ENCODE results near the gene FUT7. TPM values are rescaled to one million over a fixed set of nuclear protein-coding genes. Genes with fewer than 3 reads are reported as not detected.

The FUT7 gene
- total RNA-seq, 1 donor from 2014 or later: not detected

DNA sequence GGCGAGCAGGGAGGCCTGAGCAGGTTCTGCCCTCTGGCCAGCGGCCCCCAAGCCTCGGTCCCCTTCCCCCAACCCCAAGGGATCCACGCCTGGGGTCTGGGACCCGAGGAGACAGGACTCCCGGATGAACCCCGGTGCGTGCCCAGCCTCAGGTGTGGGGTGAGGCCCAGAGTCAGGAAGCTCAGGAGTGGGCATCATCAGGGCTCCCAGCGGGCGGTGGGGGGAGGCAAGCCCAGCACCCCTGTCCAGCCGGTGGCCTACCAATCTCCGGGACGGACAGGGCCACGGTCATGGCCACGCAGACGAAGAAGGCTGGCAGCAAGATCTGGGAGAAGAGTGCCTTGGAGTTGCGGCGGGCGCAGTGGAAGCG lies 18.3 kb downstream of the FUT7 start:
- Histone ChIP-seq H3K27ac (ENCODE audit: low read depth, low read length) (no peak overlapping the region), H3K9me3 (ENCODE audit: control insufficient read depth in 3 of 3, low read length in 3 of 3) (no peaks in the 10 kb centered on the region), H3K4me3 (ENCODE audit: low read length in 3 of 3) (no peak overlapping the region), H3K36me3 (ENCODE audit: control insufficient read depth in 3 of 3, insufficient read depth in 3 of 3, low read length in 3 of 3) (peaks cover 25 to 39% (median 36%) of the 10 kb centered on the region in 3 donors), H3K27me3 (ENCODE audit: control insufficient read depth in 3 of 3, insufficient read depth in 3 of 3, low read length in 3 of 3) (no peaks in the 10 kb centered on the region), H3K9ac (ENCODE audit: low read depth in 1 of 3, low read length in 3 of 3) (no peak overlapping the region), H3K4me1 (ENCODE audit: control insufficient read depth in 3 of 3, insufficient read depth in 3 of 3, low read length in 3 of 3) (no peaks in the 10 kb centered on the region)

DNA sequence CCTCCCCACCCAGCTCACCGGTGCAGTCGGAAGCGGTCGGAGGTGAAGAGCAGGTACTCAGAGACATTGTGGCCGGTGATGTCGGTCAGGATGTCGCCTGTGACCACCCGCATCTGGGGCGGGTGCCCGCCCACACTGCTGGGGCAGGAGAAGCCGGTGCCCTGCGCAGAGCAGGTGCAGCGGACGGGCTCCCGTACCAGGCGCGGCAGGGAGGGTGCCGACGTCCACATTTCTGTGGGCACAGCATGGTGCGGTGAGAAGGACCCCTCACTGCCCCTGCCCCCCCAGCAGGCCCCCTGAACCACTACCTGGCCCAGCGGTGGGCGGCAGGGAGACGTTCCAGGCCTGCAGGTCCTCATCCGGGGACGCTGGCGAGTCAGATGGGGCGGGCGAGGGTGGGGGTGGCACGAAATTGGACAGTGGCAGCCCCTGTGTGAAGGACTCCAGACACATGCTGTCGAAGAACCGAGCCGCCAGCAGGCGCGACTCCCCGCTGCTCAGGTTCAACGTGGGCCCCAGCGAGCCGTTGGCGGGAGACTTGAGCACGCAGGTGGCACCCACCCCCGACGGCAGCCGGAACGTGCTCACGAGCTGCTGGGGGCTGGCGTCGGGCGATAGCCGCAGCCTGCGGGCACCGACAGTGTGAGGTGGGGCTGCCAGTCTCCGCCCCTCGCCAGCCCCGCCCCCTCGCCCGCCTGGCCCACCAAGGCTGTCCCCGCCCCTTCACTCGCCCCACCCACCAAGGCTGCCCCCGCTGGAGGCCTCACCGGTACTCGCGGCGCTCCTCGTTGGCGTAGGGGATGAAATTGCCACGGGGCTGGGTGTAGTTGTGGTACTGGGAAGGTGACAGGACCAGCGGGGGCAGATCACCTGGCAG lies 19.0 kb downstream of the FUT7 start:
- Histone ChIP-seq H3K4me3 (ENCODE audit: low read length in 3 of 3) (no peak overlapping the region), H3K9me3 (ENCODE audit: control insufficient read depth in 3 of 3, low read length in 3 of 3) (no peaks in the 10 kb centered on the region), H3K36me3 (ENCODE audit: control insufficient read depth in 3 of 3, insufficient read depth in 3 of 3, low read length in 3 of 3) (peaks cover 25 to 39% (median 36%) of the 10 kb centered on the region in 3 donors)

GRCh38 chr9:137011907-137012675 lies 19.8 kb downstream of the FUT7 start:
- H3K27ac ChIP-seq (ENCODE audit: low read depth, low read length): no peak overlapping the region
- peaks cover 22 to 35% (median 34%) of the 10 kb centered on the region in 3 donors for H3K36me3 ChIP-seq (ENCODE audit: control insufficient read depth in 3 of 3, insufficient read depth in 3 of 3, low read length in 3 of 3)
- H3K4me1 ChIP-seq (ENCODE audit: control insufficient read depth in 3 of 3, insufficient read depth in 3 of 3, low read length in 3 of 3): no peaks in the 10 kb centered on the region

More for the DNA sequence above, 19.0 kb downstream of the FUT7 start:
- Histone ChIP-seq H3K27me3 (ENCODE audit: control insufficient read depth in 3 of 3, insufficient read depth in 3 of 3, low read length in 3 of 3) (no peaks in the 10 kb centered on the region), H3K4me1 (ENCODE audit: control insufficient read depth in 3 of 3, insufficient read depth in 3 of 3, low read length in 3 of 3) (no peaks in the 10 kb centered on the region), H3K27ac (ENCODE audit: low read depth, low read length) (no peak overlapping the region), H3K9ac (ENCODE audit: low read depth in 1 of 3, low read length in 3 of 3) (no peak overlapping the region)

GRCh38 chr9:137011156-137011555 lies 20.7 kb downstream of the FUT7 start:
- Histone ChIP-seq H3K36me3 (ENCODE audit: control insufficient read depth in 3 of 3, insufficient read depth in 3 of 3, low read length in 3 of 3) (peaks cover 17 to 29% (median 29%) of the 10 kb centered on the region in 3 donors), H3K9me3 (ENCODE audit: control insufficient read depth in 3 of 3, low read length in 3 of 3) (no peaks in the 10 kb centered on the region), H3K4me1 (ENCODE audit: control insufficient read depth in 3 of 3, insufficient read depth in 3 of 3, low read length in 3 of 3) (no peaks in the 10 kb centered on the region), H3K27me3 (ENCODE audit: control insufficient read depth in 3 of 3, insufficient read depth in 3 of 3, low read length in 3 of 3) (no peaks in the 10 kb centered on the region), H3K27ac (ENCODE audit: low read depth, low read length) (no peak overlapping the region), H3K4me3 (ENCODE audit: low read length in 3 of 3) (no peak overlapping the region), H3K9ac (ENCODE audit: low read depth in 1 of 3, low read length in 3 of 3) (no peak overlapping the region)

More at GRCh38 chr9:137011907-137012675, 19.8 kb downstream of the FUT7 start:
- Histone ChIP-seq H3K9me3 (ENCODE audit: control insufficient read depth in 3 of 3, low read length in 3 of 3) (no peaks in the 10 kb centered on the region), H3K9ac (ENCODE audit: low read depth in 1 of 3, low read length in 3 of 3) (no peak overlapping the region), H3K27me3 (ENCODE audit: control insufficient read depth in 3 of 3, insufficient read depth in 3 of 3, low read length in 3 of 3) (no peaks in the 10 kb centered on the region), H3K4me3 (ENCODE audit: low read length in 3 of 3) (no peak overlapping the region)

GRCh38 chr9:137009938-137010732 lies 21.8 kb downstream of the FUT7 start:
- peaks cover 11 to 24% (median 22%) of the 10 kb centered on the region in 3 donors for H3K36me3 ChIP-seq (ENCODE audit: control insufficient read depth in 3 of 3, insufficient read depth in 3 of 3, low read length in 3 of 3)

GRCh38 chr9:137009217-137009616 lies 22.7 kb downstream of the FUT7 start:
- Histone ChIP-seq H3K9ac (ENCODE audit: low read depth in 1 of 3, low read length in 3 of 3) (no peak overlapping the region), H3K9me3 (ENCODE audit: control insufficient read depth in 3 of 3, low read length in 3 of 3) (no peaks in the 10 kb centered on the region), H3K27ac (ENCODE audit: low read depth, low read length) (no peak overlapping the region), H3K4me3 (ENCODE audit: low read length in 3 of 3) (no peak overlapping the region), H3K36me3 (ENCODE audit: control insufficient read depth in 3 of 3, insufficient read depth in 3 of 3, low read length in 3 of 3) (peaks cover 9 to 20% (median 16%) of the 10 kb centered on the region in 3 donors), H3K27me3 (ENCODE audit: control insufficient read depth in 3 of 3, insufficient read depth in 3 of 3, low read length in 3 of 3) (no peaks in the 10 kb centered on the region), H3K4me1 (ENCODE audit: control insufficient read depth in 3 of 3, insufficient read depth in 3 of 3, low read length in 3 of 3) (no peaks in the 10 kb centered on the region)

More at GRCh38 chr9:137009938-137010732, 21.8 kb downstream of the FUT7 start:
- no peak overlapping the region for H3K4me3 ChIP-seq (ENCODE audit: low read length in 3 of 3)
- H3K27ac ChIP-seq (ENCODE audit: low read depth, low read length): no peak overlapping the region
- no peak overlapping the region for H3K9ac ChIP-seq (ENCODE audit: low read depth in 1 of 3, low read length in 3 of 3)
- no peaks in the 10 kb centered on the region for H3K27me3 ChIP-seq (ENCODE audit: control insufficient read depth in 3 of 3, insufficient read depth in 3 of 3, low read length in 3 of 3)
- no peaks in the 10 kb centered on the region for H3K4me1 ChIP-seq (ENCODE audit: control insufficient read depth in 3 of 3, insufficient read depth in 3 of 3, low read length in 3 of 3)
- H3K9me3 ChIP-seq (ENCODE audit: control insufficient read depth in 3 of 3, low read length in 3 of 3): no peaks in the 10 kb centered on the region

- no peaks in the 10 kb centered on the region for H3K27me3 ChIP-seq (ENCODE audit: control insufficient read depth in 3 of 3, insufficient read depth in 3 of 3, low read length in 3 of 3)
- H3K4me1 ChIP-seq (ENCODE audit: control insufficient read depth in 3 of 3, insufficient read depth in 3 of 3, low read length in 3 of 3): no peaks in the 10 kb centered on the region
- no peak overlapping the region for H3K4me3 ChIP-seq (ENCODE audit: low read length in 3 of 3)
- H3K9me3 ChIP-seq (ENCODE audit: control insufficient read depth in 3 of 3, low read length in 3 of 3): no peaks in the 10 kb centered on the region
- H3K9ac ChIP-seq (ENCODE audit: low read depth in 1 of 3, low read length in 3 of 3): no peak overlapping the region
- no peak overlapping the region for H3K27ac ChIP-seq (ENCODE audit: low read depth, low read length)
- H3K36me3 ChIP-seq (ENCODE audit: control insufficient read depth in 3 of 3, insufficient read depth in 3 of 3, low read length in 3 of 3): peaks cover 9 to 16% (median 14%) of the 10 kb centered on the region in 3 donors
Observed at GRCh38 chr9:137008312-137008711, 23.6 kb downstream of the FUT7 start.

DNA sequence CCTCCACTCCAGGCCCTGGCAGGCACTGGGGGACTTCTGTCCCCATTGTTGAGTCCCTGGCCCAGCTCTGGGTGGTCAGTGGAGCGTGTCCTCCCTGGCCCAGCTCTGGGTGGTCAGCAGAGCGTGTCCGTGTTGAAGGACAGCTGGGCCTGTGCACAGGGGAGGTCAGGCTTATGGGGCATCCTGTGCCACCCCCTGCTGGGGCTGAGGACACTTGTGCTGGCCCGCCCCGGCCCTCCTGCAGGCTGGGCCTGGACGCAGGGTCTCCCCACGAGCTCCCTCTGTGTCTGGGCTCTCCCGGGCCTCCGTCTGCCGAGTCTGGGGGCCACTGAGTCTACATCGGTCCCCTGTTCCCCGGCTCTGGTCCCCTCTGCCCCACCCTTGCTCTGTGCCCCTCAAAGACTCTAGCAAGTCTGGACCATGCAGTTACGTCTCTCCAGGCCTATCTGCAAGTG lies 24.0 kb downstream of the FUT7 start:
- no peak overlapping the region for H3K4me3 ChIP-seq (ENCODE audit: low read length in 3 of 3)
- no peaks in the 10 kb centered on the region for H3K9me3 ChIP-seq (ENCODE audit: control insufficient read depth in 3 of 3, low read length in 3 of 3)
- H3K27me3 ChIP-seq (ENCODE audit: control insufficient read depth in 3 of 3, insufficient read depth in 3 of 3, low read length in 3 of 3): no peaks in the 10 kb centered on the region
- no peak overlapping the region for H3K9ac ChIP-seq (ENCODE audit: low read depth in 1 of 3, low read length in 3 of 3)
- peaks cover 9 to 16% (median 14%) of the 10 kb centered on the region in 3 donors for H3K36me3 ChIP-seq (ENCODE audit: control insufficient read depth in 3 of 3, insufficient read depth in 3 of 3, low read length in 3 of 3)
- no peaks in the 10 kb centered on the region for H3K4me1 ChIP-seq (ENCODE audit: control insufficient read depth in 3 of 3, insufficient read depth in 3 of 3, low read length in 3 of 3)
- no peak overlapping the region for H3K27ac ChIP-seq (ENCODE audit: low read depth, low read length)

DNA sequence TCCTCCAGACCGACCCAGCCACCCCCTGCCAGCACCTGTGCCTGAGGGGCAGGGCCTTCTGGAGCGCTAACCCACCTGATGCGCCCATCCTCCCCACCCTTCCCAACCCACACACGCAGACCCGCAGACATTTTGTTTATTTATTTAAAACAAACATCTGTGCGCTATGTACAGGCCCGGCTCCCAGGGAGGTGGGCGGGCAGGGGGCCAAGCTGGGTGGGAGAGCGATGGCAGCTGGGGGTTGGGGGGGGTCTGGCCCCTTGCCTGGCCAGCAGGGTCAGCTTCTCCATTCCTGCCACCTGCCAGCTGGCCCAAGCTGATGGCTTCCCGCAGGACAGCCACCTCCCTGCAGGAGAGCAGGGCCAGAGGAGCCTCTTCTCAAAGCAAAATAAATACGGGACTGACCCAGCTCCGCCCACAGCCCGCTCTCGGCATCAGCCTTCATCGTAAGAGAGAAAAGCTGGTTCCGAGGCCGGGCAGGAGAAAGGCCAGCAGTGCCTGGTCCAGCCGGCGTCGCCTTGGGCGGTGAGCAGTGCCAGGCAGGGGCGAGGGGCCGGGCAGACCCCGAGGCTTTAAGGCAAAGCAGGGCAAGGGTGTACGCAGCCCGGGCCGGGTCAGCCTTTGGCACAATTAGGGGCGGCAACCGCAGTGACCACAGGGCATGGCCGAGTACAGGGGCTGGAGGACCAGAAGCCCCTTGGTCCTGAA lies 24.6 kb downstream of the FUT7 start:
- Histone ChIP-seq H3K4me1 (ENCODE audit: control insufficient read depth in 3 of 3, insufficient read depth in 3 of 3, low read length in 3 of 3) (no peaks in the 10 kb centered on the region), H3K36me3 (ENCODE audit: control insufficient read depth in 3 of 3, insufficient read depth in 3 of 3, low read length in 3 of 3) (peaks cover 7 to 13% (median 10%) of the 10 kb centered on the region in 3 donors), H3K9me3 (ENCODE audit: control insufficient read depth in 3 of 3, low read length in 3 of 3) (no peaks in the 10 kb centered on the region), H3K9ac (ENCODE audit: low read depth in 1 of 3, low read length in 3 of 3) (no peak overlapping the region), H3K27ac (ENCODE audit: low read depth, low read length) (no peak overlapping the region), H3K4me3 (ENCODE audit: low read length in 3 of 3) (no peak overlapping the region), H3K27me3 (ENCODE audit: control insufficient read depth in 3 of 3, insufficient read depth in 3 of 3, low read length in 3 of 3) (no peaks in the 10 kb centered on the region)
